ENCODE data around the gene OR7D4.
A peak's percentile ranks its signal among the peaks of the same experiment; 100 is the strongest.
"Not testable (repeated sequence)": the region's sequence is repeated elsewhere in the genome, so short reads cannot be mapped to it uniquely, and the experiment has no call there.

The OR7D4 gene

DNA sequence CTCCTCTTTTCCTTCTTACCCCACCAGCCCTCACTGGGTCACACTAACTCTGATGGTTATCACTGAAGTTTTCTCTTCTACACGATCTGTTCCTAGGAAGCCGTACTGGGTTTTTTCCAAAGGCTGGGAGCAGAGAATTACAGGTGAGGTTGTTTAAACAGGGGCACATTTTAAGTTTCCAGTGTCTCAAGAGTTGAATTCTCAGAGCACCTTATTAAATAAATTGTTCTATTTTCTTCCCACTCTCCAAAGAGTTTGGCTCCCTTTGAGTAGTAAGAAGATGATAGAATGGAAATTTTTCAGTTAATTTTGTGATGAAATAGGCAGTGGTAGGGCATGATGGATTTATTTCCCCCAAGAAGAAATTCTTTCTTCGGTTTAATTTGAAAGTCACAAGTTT, at the start of gene OR7D4:
TSS of gene OR7D4 (minus strand) at position 101 of the 400 bp plus-strand sequence. CDS start 4,752 bp downstream, outside the sequence.
- DNase-seq, result no peak

DNA sequence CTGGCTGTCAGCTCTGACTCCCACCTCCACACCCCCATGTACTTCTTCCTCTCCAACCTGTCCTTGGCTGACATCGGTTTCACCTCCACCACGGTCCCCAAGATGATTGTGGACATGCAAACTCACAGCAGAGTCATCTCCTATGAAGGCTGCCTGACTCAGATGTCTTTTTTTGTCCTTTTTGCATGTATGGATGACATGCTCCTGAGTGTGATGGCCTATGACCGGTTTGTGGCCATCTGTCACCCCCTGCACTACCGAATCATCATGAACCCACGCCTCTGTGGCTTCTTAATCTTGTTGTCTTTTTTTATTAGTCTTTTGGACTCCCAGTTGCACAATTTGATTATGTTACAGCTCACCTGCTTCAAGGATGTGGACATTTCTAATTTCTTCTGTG, 31.8 kb upstream of the OR7D4 start:
- DNase-seq, result no peak

DNA sequence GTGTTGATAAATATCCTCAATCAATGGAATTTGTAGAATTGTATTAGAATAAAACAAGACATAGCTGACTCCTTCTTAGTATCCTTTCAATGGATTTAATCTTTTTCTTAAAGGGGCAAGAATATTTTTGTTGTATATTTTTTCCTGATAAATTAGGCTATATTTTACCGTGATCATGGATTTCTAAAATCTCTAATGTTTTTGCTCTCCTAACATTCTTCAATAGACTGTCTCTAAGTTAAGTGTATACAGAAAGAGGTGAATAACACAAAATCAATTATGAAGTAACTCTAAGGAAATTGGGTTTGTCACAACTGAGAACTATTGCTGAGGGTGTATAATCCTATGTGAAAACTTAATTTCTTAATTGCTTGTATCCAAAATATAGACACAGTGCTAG, 31.2 kb upstream of the OR7D4 start, which contains the start of gene OR7E24:
TSS of gene OR7E24 (plus strand) at position 301 of the 400 bp plus-strand sequence. CDS start 114 bp downstream, outside the sequence.
- no peak for DNase-seq

DNA sequence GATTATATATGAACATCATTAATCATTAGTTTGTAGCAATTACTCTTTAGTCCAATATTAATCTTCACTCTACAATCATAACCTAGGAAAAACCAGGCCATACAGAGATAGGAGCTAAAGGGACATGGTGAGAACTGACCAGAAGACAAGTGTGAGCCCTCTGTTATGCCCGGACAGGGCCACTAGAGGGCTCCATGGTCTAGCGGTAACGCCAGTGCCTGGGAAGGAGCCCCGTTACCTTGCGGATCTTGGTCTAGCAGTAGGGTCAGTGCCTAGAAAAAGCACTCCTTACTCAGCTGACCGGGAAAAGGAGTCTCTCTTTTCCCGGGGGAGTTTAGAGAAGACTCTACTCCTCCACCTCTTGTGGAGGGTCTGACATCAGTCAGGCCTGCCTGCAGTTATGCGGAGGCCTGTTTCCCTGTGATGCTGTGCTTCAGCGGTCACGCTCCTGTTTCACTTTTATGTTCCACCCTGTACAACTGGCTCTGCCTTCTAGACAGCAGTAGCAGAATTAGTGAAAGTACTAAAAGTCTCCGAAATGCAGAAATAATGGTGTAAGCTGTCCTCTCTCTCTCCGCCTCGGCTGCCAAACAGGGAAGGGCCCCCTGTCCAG, 13.8 kb downstream of the OR7D4 start:
- DNase-seq, result peak; percentile 66 to 70

DNA sequence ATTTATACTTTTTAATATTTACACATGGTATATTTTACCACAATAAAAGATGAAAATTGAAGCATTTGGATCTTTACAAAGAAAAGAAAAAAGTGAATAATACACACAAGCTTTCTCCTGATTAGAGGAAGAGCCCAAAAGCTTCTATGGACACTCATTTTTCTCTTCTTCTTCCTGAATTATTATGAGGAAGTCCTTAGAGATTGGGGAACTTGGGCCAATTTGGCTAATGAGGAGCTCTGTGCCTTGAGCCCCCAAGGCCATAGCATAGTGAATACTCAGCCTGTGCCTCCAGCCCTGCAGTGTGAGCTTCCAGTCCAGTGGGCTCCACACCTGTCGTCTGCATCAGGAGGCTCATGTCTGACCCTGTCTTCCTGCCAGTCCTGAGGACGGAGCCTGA, 21.3 kb downstream of the OR7D4 start:
- DNase-seq, result not testable (repeated sequence)

DNA sequence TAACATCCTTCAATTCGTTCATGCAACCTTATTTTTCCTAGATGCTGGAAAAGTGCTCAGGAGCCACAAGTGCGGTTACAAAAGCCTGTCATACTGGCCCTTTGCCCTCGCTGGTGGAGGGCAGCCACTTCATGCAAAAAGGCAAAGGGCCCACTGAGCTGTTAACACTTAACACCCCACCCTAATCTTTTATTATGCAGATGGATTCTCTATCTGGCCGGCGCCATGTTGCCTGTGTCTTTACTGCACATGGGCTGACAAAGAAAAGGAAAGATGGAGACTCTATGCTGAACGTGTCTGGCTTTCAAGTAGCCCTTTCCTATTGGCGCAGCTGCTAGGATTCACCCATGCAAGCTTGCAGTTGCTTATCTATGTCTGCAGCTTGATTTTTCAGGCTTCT, 29.9 kb downstream of the OR7D4 start:
- DNase-seq, result no peak

DNA sequence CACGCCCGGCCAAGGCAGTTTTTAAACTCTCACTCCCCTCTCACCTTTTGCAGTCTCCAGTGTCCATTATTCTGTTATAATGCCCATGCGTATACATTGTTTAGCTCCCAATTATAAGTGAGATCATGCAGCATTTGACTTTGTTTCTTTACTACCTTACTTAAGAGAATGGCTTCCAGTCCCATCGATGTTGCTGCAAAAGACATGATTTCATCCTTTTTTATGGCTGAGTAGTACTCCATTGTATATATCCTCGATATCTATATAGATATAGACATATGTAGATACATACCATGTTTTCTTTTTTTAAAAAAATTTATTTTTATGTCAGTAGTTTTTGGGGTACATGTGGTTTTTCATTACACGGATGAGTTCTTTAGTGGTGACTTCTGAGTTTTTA, 32.2 kb downstream of the OR7D4 start:
- no peak for DNase-seq

DNA sequence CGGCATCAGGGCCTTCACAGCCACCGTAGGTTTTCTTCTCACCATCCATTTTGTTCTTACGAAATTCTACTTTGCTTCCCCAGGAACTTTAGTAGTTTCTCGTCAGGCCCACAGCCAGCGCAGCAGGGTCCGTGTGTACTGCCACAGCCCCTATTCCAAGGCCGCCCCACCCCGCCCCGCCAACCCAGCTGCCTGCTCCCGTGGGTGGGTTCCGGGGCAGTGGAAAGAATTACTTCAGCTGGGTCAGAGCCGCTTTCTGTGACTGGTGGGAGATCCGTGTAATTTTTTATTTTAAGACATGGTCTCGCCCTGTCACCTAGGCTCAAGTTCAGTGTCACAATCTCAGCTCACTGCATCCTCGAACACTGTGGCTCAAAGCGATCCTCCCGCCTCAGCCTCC, 36.4 kb downstream of the OR7D4 start:
- no peak for DNase-seq

DNA sequence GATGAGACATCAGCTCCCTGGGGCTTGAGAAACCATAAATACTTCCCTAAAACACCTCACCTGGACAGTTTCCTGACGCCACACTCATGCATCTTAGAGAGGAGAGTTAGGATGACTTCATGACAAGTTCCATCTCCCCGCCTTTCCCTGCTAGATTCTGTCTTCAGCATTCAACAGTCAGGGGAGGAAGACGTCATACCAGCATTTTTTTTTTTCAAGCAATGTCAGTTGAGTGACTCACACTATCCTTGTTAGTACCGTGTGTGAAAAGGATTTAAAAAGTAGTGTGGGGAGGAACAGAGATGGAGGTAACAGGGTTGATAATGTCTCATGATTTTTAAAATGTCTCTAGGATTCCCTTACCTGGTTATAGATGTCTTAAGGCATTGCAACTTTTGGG, 40.5 kb downstream of the OR7D4 start, which contains the start of gene OR7D2:
TSS of gene OR7D2 (plus strand) at position 79 of the 400 bp plus-strand sequence. CDS start 6,803 bp downstream, outside the sequence.
- no peak for DNase-seq

DNA sequence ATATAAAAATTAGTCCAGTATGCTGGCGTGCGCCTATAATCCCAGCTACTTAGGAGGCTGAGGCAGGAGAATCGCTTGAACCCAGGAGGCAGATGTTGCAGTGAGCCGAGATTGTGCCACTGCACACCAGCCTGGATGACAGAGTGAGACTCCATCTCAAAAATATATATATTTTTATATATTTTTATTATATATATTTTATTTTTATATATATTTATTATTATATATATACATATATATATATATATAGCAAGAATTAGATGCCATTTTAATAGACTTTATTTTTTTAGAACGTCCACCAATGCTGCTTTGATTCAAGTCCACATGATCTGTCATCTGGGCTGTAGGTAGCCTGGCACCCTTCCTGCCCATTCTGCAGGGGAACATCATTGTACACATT, 44.1 kb downstream of the OR7D4 start:
- no peak for DNase-seq

DNA sequence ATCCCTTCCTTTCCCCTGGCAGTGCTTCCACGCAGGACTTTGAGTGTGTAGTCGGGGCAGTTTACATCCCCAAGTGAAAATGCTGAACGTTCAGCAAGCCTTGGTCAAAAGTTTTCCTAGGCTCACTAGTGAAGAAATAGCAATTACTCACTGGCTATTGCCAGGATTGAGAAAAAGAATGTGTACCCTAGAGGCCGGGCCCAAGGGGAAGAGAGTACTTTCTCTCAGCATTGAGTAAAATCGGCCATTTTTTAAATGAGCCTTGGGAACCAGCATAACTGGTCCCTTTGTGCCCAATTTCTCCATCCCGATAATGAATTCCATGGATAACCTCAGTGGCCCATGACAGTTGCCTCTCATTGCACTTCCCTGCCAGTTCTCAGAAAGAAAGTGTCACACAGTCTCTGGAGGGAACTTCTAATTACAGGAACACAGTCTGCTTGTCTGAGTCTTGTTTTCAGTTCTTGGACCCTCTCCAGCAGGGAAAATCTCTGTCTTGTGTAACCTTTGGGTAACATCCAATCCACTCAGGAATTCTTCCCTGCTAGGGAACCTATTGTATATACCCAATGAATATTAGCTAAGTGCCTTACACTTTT, 47.9 kb downstream of the OR7D4 start:
- DNase-seq, result no peak

DNA sequence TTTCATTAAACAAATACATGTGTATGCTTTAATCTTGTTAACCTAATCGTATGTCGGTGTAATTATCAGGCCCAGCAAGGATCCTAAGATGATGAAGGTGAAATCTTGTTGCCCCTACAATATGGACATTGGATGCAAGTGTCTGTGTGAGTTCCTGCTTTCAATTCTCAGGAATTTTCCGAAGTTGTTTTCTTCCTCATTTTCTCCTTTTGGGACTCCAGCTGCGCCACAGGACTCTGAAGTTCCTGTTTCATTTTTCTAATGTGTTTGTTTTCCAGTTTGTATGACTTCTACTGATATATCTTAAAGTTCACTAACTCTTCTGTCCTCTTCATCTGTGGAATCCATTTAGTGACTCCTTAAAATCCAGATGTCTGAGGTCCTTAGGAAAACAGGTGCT, 52.5 kb downstream of the OR7D4 start:
- DNase-seq, result no peak

DNA sequence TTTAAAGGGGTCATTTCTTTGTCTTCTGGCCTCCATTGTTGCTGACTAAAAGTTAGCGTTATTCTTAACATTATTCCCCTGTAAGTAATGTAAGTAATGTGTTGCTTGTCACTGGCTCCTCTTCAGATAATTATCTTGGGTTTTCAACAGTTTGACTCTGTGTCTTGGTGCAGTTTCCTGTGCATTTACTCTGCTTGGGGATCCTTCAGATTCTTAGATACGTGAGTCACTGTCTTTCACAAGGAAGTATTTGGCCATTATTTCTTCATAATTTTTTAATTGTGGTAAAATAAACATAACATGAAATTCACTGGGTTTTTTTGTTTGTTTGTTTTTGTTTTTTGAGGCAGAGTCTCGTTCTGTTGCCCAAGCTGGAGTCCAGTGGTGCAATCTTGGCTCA, 54.1 kb downstream of the OR7D4 start:
- no peak for DNase-seq

DNA sequence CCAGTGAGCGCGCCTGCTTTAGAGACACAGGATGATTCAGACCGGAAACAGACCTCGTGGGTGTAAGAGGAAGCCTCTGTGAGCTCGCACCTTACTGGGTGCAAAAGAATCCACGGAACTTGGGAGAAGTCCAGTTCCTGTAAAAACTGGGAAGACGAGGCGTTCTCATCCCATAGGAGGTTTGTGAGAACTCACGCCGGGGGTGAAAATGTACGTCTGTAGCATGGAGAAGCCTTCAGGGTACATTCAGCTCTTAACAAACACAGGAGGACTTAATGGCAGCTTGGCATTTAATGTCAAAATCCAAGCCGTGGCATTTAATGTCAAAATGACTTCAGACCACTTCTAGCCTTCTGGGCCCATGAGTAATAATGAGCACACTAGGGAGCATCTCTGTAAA, 58.0 kb downstream of the OR7D4 start:
- DNase-seq, result no peak

Data from CD4-positive, alpha-beta T cell treated with Interleukin-4 for 1 hour (primary cell).